NCI-H2227 treated with DMSO at 0.1 percent for 48 hours (cell line): ENCODE measurements around the gene ABCB6.

ENCODE experiments used
- DNase-seq: peaks from one replicate; lab custom pipeline; 2025; lab: John Stamatoyannopoulos, UW

ABCB6 gene

GRCh38 chr2:219245148-219245898 lies 26.6 kb upstream of the ABCB6 start, which contains the start of the genes GLB1L and STK16:
Gene GLB1L (minus strand): TSS chr2:219245444. CDS start chr2:219243573, 1,871 bp downstream.
Gene STK16 (plus strand): TSS chr2:219245479. CDS start chr2:219246000, 521 bp downstream.
- peak; percentile 82 for DNase-seq

DNA sequence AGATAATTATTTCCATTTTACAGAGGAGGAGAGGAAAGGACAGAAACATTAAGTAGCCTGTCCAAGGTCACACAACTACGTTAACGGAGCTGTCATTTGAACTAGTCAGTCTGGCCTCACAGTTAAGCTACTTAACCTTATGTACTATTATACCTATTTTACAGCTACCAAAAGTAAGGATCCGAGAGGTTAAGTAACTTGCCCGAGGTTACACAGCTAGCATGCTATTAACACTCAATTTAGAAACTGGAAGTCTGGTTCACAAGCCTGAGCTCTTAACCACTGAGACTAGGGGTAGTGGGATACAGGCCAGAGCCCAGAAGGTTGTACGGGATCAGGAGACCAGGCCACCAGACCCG lies 26.0 kb upstream of the ABCB6 start:
- no peak for DNase-seq

GRCh38 chr2:219243291-219243761 lies 24.6 kb upstream of the ABCB6 start:
- DNase-seq, result no peak

- no peak for DNase-seq
Observed at GRCh38 chr2:219234331-219234730, 15.6 kb upstream of the ABCB6 start.

DNA sequence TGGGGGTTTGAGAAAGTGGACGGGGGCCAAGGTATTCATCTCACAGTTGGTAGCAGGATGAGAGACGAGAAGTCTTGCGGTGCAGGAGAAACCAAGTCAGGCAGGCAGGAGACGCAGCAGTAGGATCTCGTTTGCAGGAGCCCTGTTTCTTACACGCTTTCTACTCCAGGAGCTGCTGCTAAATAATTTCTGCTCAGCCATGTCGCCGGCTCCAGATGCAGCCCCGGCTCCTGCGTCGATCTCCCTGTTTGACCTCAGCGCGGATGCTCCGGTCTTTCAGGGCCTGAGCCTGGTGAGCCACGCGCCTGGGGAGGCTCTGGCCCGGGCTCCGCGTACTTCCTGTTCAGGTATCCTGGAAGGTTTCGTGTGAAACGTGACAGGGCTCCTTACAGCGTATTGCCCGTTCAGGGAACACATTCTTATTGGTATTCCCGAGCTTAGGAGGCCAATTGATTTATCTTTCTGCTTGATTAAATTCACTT lies 11.3 kb upstream of the ABCB6 start:
- DNase-seq, result no peak

- DNase-seq, result peak; percentile 98
Observed at GRCh38 chr2:219229305-219230058, 10.7 kb upstream of the ABCB6 start, which contains the start of the genes ANKZF1 and ATG9A. Gene ANKZF1 (plus strand): TSS chr2:219229806. CDS start chr2:219230258, 452 bp downstream. Gene ATG9A (minus strand): TSS chr2:219229636. CDS start chr2:219228024, 1,612 bp downstream.

GRCh38 chr2:219228911-219229304 lies 10.2 kb upstream of the ABCB6 start:
- no peak for DNase-seq

DNA sequence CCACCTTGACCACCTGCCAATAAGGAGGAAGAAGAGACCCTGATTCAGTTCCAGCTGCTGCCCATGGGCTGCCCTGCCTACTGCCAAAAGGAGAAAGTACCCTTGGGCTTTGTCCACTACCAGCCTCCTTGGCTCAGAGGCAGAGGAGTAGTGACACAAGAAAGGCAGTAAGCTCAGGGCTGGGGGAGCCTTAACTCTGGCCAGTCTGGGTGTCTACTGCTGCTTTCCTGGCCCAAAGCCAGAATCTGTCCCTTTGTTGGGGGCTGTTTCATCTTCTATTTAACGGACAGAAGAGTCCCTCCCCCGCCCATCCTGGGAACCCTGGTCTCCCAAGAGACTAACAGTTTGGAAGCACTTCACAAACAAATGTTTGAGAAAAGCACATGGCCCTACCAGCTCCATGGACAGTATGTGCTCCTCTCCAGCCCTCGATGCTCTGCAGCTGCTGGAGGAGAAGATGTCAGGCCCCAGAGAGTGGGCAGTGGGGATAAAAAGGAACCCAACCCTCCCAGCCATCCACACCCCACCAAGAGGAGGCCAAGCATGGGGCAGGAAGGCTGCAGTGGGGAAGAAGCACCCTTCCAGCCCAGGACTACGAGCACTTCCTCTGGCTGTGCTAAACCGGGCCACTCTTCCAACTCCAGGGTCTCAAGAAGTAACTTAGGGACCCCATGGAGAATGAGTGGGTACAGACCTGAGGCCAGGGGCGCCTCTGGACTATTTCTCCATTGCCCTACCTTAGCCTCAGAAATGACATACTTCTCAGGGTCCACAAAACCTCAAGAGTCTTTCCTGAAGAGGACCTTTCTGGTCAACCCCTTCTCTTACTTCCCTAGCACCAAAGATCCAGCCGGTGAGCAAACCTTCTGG lies 9.5 kb upstream of the ABCB6 start:
- DNase-seq, result no peak

- no peak for DNase-seq
Observed at GRCh38 chr2:219225350-219225749, 6.6 kb upstream of the ABCB6 start.

GRCh38 chr2:219223831-219224610 lies 5.3 kb upstream of the ABCB6 start:
- DNase-seq, result no peak

GRCh38 chr2:219221957-219222518 lies 3.3 kb upstream of the ABCB6 start:
- DNase-seq, result no peak

DNA sequence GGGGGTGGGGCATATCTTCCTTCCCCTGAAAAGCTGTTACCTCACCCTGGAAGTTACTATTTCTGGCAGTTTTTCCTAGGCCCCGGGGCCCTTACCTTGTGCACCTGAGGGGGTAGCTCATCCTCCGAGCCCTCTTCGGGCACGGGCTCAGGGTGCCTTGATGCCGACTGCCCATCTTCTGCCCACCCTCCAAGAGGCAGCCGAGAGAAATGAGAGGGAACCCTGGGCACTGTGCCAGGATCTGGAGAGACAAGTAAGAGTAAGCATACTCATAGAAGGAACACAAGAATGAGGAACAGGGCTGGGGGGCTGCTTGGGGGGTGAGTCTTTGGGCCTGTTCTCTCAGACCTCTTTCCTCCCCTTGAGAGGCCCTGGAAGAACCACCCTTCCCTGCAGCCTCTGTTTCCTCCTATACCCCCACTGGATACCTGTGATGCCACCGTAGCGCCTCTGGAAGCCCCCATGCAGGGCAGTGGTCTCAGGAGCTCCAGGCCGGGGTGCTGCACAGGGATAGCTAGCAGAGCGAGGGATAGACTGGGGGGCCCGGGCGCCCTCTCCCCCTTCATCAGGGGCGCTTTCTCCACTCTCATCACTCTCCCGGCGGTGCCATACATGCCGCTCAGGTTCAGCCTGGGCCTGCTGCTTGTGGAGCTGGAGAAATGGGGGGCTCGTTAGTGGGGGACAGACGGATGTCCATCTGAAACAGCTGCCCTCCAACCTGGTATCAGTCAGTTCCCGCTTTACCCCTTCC lies 2.1 kb upstream of the ABCB6 start:
- no peak for DNase-seq

- DNase-seq, result no peak
Observed at GRCh38 chr2:219219784-219220532, 1.2 kb upstream of the ABCB6 start.

DNA sequence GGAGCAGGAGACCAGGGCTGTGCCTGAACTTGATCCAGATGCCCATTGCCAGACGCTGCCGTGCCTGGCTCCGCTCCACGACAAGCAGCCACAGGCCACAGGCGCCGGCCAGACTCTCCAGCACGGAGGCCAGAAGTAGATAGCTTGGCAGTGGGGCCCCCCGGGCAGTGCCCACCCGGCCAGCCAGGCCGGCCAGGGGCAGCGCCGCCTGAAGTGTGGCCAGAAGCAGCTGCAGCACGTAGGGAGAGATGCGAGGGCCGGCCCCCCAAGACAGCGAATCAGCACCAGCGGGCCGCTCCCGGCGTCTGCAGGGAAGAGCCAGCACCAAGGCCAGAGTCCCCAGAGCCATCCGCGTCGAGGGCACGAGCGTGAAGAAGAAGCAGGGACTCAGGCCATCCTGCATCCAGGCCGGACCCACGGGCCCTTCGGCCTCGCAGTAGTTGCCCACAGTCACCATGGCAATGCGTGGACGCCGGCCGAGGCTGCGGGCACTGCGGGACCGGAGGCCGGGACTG lies 484 bp downstream of the ABCB6 start:
- DNase-seq, result peak; percentile 49

- no peak for DNase-seq
Observed at GRCh38 chr2:219216535-219216915, 2.2 kb downstream of the ABCB6 start.

DNA sequence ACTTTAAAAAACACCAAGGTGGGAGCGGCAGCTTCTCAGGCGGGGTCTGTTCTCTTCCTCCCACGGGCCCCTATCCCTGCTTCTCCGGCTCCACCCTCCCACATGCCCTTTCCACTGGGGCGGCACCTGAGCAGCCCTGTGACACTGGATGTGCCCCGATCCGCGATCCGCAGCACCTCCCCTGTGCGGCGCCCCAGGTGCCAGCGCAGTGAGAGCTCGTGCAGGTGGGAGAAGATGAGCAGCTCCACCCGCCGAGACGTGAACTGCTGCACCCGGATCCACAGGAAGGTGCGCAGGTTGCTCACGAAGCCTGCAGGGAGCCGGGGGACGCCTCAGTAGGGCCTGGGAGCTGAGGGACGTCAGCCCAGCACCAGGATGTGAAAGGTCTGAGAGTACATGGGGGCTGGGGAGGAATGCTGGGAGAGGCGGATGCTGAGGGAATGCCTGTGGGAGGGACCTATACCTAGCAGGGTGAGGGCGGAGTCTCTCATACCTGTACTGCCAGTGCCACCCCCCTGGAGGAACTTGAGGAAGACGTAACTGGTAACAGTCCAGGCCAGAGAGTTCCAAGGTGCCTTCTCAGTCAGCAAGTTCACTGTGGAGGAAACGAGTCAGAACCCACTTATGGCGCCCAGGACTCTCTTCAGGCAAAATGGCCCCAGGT lies 2.8 kb downstream of the ABCB6 start:
- no peak for DNase-seq

DNA sequence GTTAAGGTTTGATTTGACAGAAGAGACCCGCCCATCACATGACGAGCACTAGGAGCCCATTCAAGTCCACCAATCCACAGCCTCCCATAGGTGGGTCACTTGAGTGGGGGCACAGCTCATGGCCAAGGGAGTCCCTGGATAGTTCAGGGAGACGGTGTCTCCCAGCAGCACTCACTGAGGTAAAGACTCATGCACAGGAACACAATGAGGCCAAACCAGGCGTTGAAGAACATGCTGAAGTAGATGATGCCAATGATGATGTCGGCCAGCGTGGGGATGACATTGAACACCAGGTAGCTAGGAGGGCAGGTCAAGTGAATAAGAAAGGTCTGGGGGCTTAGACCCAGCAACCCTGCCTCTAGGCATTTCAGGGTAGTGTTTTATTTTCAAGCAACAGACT lies 4.0 kb downstream of the ABCB6 start:
- DNase-seq, result no peak

DNA sequence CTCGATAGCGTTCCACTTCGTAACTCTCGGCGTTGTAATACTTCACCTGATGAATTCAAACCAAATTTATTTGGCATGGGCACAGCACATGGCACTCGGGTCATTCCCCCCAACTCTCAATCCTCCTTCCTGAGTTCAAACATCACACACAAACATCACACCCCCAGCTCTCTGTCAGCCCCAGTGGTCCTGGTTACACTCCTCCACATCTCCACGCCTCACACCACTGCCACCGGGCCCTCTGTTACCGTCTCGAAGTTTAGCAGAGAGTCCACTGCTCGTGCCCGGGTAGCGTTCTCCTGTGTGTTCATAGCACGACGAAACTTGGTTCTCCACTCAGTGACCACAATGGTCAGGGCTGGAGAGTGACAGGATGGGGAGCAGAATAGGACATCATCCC lies 4.6 kb downstream of the ABCB6 start:
- no peak for DNase-seq
